WTC11 (cell line): ENCODE results near the gene TRIM46.
"Not testable (repeated sequence)": the region's sequence is repeated elsewhere in the genome, so short reads cannot be mapped to it uniquely, and the experiment has no call there.

Experiments
- SP1 ChIP-seq: sonication (generic); formaldehyde crosslinking; conservative IDR thresholded peaks from 2 replicates; pipeline ENCODE4 v1.8.1; 2022; ENCODE audit warnings: missing genetic modification reagents
- TEAD4 ChIP-seq: sonication (generic); formaldehyde crosslinking; IDR thresholded peaks from 2 replicates; pipeline ENCODE4 v1.8.0; 2022; ENCODE audit warnings: mild to moderate bottlenecking, missing genetic modification reagents

DNA sequence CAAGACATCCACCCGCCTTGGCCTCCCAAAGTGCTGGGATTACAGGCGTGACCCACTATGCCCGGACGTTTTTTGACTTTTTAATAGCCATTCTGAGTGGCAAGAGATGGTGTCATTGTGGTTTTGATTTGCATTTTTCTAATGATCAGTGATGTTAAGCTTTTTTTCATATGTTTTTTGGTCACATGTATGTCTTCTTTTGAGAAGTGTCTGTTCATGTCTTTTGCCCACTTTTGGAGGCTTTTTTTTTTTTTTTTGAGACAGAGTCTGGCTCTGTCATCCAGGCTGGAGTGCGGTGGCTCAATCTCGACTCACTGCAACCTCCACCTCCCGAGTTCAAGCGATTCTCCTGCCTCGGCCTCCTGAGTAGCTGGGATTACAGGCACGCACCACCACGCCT lies 9.0 kb upstream of the TRIM46 start:
- TF ChIP-seq TEAD4, SP1 (CRISPR knock-in tag): not testable (repeated sequence)
